Astrocyte of the hippocampus (primary cell): ENCODE data around the gene DCC.

ENCODE experiments used
- DNase-seq: peaks from one replicate; pipeline ENCODE4 v3.0.0; 2011; ENCODE audit warnings: low read depth, low spot score

The DCC gene

DNA sequence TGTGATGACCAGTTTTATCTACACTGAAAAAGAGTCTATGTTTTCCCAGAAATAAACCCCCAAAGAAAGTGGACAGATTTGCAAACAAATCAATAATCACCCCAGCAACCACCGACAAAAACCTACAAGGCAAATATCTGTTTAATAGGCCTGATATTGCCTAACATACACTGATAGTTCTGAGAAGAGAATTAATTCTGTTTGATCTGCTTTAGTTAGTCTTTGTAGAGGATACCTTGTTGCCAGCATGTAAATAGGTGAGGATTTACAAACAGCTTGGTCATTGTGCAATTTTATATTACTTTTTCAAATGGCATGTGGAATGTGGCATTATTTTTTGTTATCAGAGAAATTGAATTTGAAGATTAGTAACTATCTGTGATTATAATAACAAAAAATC lies 86.5 kb downstream of the DCC start:
- no peak for DNase-seq

DNA sequence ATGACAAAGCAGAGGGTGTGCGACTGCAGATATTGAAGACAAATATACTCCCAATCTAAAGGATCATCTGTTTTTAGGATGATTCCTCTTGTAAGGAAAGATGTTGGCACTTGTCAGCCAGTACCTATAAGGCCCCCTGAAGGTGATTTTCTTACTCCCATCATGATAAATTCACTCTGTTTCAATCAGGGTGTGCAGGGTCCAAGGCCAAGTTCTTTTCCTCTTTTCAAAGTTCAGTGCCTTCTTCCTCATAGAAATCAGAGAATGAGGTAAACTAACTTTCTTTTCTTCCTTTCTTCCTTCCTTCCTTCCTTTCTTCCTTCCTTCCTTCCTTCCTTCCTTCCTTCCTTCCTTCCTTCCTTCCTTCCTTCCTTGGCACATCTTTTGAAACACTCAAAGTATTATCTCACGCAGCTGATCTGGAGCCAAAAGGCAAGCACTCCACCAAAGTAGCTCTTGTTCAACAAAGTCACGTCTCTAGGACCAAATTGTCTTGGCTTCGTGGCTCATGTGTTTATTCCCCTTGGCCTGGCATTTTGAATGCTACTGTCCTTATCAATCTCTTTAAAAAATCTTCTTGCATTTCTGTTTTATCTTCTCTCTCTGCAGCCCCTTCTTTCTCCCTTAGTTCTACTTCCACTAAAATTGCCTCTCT lies 87.7 kb downstream of the DCC start:
- no peak for DNase-seq

GRCh38 chr18:52431683-52432082 lies 91.7 kb downstream of the DCC start:
- DNase-seq, result no peak

- no peak for DNase-seq
These were observed 93.8 kb downstream of the DCC start for GRCh38 chr18:52433797-52434196.

DNA sequence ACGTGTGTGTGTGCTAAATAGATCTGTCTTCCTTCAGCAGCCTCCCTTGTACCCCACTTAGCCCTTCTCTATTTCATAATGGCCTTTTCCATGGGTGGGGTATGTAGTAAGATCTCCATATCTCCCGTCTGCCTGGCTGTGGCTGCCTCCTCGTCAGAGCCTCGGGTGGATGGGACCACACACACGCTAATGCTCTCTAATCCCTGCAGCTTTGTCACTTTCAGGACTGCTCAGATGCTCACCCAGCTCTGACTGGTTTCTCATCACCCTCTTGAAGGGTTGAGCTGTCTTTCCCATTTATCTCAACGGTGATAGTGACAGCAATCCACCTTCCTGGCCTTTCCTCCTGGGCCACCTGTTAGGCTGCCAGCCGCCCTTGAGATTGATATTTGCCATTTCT lies 95.3 kb downstream of the DCC start:
- DNase-seq, result no peak

DNA sequence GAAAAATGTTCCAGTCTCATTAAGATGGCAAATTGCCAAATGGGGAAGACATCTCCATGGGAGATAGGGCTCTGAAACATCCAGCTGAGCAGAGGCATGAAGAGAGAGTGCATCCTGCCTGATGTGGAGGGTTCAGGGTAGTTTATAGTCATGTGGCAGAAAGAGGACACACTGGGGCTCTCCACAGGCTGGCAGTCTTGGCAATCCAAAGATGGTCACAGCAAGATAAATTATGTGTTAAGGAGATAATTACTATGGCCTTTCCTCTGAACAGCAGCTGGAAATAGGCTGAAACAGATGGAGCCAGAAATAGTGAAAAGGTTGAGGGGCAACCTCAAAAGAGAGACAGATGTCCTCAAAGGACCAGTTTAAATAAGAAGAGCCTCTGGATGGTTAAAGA lies 97.2 kb downstream of the DCC start:
- DNase-seq, result no peak

- DNase-seq, result no peak
These were observed 99.5 kb downstream of the DCC start for GRCh38 chr18:52439457-52439856.

DNA sequence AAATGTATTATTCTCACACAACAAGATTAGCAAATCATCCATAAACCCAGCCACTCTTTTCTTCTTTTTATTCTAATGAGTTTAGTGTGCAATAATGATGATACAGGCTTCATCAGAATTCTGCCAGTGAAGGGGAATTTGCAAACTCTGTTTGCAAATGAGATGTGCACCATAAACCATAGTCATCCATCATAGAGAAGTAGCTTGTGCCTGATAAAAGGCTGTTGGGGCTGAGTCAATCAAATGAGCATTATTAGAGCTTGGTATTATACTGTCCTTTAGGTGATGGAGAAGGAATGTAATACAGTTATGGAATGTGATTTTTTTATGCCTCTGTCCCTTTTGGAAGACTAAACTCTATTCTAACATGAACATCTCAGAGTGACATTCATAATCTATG lies 101.8 kb downstream of the DCC start:
- no peak for DNase-seq

DNA sequence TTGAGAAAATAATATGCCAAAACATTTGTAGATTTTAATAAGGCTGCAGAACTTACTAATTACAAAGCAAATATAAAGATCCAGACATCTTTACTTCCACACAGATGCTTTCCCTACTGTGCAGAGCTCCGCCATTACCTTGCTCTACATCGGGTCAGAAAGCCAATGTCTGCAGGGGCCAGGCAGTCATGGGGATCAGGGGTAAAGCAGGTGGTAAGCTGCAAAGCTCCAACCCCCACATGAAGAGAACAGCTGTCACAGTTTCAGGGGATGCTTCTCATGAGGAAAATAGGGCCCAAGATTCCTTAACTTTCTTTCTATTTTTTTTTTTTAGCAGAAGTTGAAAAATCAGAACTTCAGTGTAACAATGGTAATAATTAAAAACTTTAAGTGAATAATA lies 102.7 kb downstream of the DCC start:
- DNase-seq, result no peak

- DNase-seq, result no peak
These were observed 111.3 kb downstream of the DCC start for GRCh38 chr18:52451256-52451655.

DNA sequence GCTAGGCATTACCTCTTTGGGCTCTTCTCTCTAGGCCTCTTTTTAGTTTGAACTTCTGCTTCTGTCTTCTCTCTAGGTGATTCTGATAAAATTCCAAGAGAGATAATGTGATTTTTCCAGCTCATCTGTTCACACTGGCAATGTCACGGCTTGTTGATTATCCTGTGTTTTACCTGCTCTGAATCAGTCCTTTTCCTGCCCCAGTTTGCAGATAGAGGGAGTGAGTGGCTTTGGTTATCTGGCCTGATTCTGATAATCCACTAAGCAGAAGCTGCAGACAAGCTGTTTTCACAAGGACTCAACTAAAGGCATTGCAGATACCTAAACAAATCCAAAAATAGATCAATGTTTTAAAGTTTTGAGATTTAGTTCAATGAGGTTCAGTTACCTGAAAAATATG lies 111.9 kb downstream of the DCC start:
- DNase-seq, result no peak

GRCh38 chr18:52452427-52452826 lies 112.4 kb downstream of the DCC start:
- no peak for DNase-seq

DNA sequence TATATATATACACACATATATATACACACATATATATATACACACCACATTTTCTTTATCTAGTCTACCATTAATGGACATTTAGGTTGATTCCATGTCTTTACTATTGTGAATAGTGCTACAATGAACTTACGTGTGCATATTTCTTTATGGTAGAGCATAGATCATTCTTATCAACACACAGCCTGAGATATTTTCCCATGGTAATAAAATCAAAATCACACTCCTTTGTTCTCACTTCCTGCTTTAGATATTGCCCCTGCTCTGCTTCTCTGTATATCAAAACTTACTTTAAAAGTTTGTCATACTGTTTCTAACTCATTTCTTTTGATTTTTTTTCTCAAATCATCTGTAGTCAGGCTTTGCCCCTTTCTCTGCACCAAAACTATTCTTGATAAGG lies 119.9 kb downstream of the DCC start:
- DNase-seq, result no peak

GRCh38 chr18:52462853-52463252 lies 122.9 kb downstream of the DCC start:
- DNase-seq, result no peak

DNA sequence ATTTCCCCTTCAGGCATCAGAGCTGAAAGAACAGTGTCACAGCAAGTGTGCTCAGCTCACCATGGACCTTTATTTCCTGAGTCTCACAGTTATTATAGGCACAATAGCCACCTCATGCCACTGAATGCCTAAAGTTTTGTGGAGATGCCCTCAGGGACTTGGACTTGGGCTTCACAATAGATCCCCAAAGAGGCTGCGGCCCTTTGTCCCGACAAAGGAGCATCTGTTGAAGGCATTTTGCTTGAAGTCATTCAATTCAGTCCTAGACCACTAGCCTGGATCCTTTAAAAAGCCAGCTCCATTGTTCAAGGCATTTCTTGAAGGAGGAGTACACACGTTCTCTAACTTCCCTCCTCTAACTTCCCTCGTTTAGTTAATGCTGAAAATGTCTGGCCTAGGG lies 125.4 kb downstream of the DCC start:
- no peak for DNase-seq

- DNase-seq, result no peak
These were observed 128.5 kb downstream of the DCC start for GRCh38 chr18:52468496-52468895.

GRCh38 chr18:52475325-52475724 lies 135.3 kb downstream of the DCC start:
- no peak for DNase-seq

- DNase-seq, result no peak
These were observed 141.1 kb downstream of the DCC start for GRCh38 chr18:52481116-52481515.

DNA sequence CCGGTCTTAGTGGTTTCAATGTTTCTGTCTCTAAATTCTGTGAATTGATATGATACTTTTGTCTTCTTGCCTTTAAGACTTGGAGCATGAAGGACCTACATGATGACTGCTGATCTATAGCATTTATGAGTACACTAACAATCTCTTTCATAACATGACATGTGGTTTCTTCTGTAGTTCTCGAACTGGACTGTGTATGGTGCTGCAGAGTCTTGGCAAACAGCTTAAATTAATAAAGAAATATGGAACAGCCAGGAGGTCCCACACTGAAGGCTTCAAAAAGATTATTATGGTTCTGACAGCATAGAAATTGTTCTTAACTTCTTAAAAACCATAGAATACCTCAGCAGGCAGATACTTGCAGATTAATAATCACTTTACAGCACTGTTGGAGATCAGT lies 145.0 kb downstream of the DCC start:
- no peak for DNase-seq

- no peak for DNase-seq
These were observed 146.1 kb downstream of the DCC start for GRCh38 chr18:52486052-52486451.

DNA sequence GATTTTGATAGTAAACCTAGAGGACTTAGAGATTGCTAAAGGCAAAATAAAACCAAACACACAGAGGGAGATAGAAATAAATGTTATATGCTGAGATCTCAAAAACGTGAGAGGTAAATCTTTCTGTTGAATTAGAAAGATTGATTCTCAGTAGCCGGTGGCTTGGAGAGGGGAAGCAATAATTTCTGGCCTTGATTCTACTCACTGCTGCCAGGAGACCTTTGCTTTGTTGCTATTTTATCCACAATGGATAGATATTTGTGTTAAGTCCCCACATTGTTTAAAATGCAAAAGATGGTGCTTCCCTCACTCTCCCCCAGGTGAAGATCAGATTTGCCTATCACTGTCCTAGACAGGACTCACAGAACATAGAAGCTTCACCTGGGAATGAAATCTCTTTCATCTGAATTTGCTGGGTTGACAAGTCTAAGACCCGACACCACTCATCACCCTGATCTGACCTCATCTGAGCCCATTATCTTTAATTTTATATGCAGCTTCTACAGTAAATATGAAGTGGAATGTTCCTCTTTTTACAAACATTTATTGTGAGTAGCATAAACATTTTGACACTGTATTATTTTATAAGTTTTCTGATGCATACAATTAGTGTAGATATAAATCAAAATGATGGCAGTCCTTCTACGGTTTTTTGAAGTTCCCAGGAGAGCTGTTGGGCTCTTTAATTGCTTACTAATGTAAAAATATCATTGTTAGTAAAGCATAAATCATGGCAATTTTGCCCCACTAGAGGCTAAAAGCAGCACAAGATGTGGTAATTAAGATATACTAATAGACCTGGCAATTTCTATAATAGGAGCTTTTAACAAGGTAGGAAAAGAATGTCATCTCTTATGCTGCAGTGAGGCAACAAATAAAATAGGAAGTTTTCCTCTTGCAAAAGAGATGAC lies 149.7 kb downstream of the DCC start:
- DNase-seq, result no peak

- no peak for DNase-seq
These were observed 156.4 kb downstream of the DCC start for GRCh38 chr18:52496426-52496825.

DNA sequence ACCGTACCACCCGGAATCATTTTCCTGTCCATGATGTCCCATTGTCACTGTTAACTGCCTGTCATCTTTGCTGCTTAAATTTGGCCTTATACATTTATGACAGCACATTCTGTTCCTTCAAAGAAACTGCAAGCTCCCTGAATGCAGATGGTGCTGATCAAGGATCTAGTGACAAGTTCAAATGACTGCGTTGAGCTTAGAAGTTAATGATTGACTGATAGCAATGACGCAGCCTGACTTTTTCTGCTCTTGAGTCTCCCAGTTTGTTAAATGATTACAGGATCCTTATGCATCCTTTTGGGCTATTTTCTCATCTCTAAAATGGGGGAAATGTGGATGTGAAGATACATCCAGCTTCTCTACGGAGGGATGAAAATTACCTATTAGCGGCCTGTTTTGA lies 159.0 kb downstream of the DCC start:
- DNase-seq, result no peak
